Vagina (tissue), 2 donors: Measurements from ENCODE around the gene NEK4. TPM values are rescaled to one million over a fixed set of nuclear protein-coding genes. Genes with fewer than 3 reads are reported as not detected.

Experiments used
- DNase-seq, 2 donors: peaks; one replicate each; pipeline ENCODE4 v3.0.0-alpha.2; 2017; ENCODE audit errors: extremely low spot score in 2 of 2
- H3K27ac ChIP-seq: fragments of 200-600 bp; sonication (generic); one replicate; pipeline ENCODE4 v1.5.1; 2019
- H3K27me3 ChIP-seq: fragments of 200-600 bp; sonication (generic); one replicate; pipeline ENCODE4 v1.5.1; 2019
- H3K36me3 ChIP-seq, 2 donors: fragments of 200-600 bp; sonication (generic); one replicate each; pipeline ENCODE4 v1.5.1; 2017 to 2019
- H3K4me1 ChIP-seq: fragments of 200-600 bp; sonication (generic); one replicate; pipeline ENCODE4 v1.5.1; 2019
- H3K4me3 ChIP-seq, 2 donors: fragments of 200-600 bp; sonication (generic); 1 replicate in 1 of 2; 2 replicates in 1 of 2; pipeline ENCODE4 v1.5.1; 2016 to 2019
- H3K9me3 ChIP-seq: fragments of 200-600 bp; sonication (generic); one replicate; pipeline ENCODE4 v1.5.1; 2019
- CTCF ChIP-seq, 3 experiments: fragments of 450-650 bp in 2 of 3; fragments of 200-600 bp in 1 of 3; sonication (generic) in 1 of 3; IDR thresholded peaks; one replicate each; pipeline ENCODE4 v1.5.1; 2017 to 2019; ENCODE audit warnings: antibody characterized with exemption in 3 of 3, mild to moderate bottlenecking in 2 of 3, moderate library complexity in 2 of 3
- POLR2A ChIP-seq, 2 donors: fragments of 450-650 bp; IDR thresholded peaks; one replicate each; pipeline ENCODE4 v1.6.1; 2017; ENCODE audit warnings: antibody characterized with exemption in 2 of 2, mild to moderate bottlenecking in 2 of 2, moderate library complexity in 2 of 2
- POLR2AphosphoS5 ChIP-seq, 2 donors: sonication (generic); formaldehyde crosslinking; IDR thresholded peaks; one replicate each; pipeline ENCODE4 v1.9.0; 2017; ENCODE audit warnings: antibody characterized with exemption in 2 of 2, mild to moderate bottlenecking in 2 of 2, low read depth in 1 of 2; ENCODE audit not compliant: insufficient read depth in 1 of 2
- intact Hi-C: fragments of 100-400 bp; cut with DNase I; formaldehyde crosslinking; loops from one replicate; pipeline ENCODE4 v1.15.1; 2023
- total RNA-seq: library from RNA; depleted of rRNA; stranded (reverse); fragments of >200 nt; gene quantifications from one replicate; pipeline ENCODE4 v1.2.3, GENCODE V29; 2016

Gene NEK4
- total RNA-seq, 1 donor from 2014 or later: 53.0 TPM

GRCh38 chr3:52685709-52686691 lies 84.7 kb downstream of the NEK4 start, which contains the start of the genes GNL3 and PBRM1:
TSS of gene GNL3 (plus strand) at chr3:52686032. CDS start at chr3:52686093, 61 bp downstream.
TSS of gene PBRM1 (minus strand) at chr3:52685913.
- Histone ChIP-seq H3K4me1 (peaks cover 57% of the 10 kb centered on the region), H3K36me3 (peaks cover 0 to 39% of the 10 kb centered on the region in 2 donors)

DNA sequence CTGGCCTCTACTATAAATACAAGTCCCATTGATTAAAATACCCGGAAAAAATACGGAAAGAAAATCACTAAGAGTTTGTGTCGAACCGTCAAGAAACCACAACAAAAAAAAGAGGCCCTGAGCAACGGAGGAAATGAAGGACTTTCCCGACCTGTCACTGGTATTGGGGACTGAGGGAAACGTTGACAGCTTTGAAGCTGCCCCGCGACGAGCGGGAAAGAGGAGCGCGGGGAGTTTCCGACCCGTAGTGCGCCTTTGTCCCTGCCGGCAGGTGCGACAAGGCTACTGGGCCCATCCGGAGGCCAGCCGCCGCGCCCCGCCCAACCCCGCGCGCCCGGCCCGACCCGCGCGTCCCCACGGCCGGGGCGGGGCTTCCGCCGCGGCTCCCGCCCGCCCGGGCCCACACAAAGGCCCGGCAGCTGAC lies 85.4 kb downstream of the NEK4 start:
- no peak for TF ChIP-seq POLR2A (IDR thresholded peaks at IDR 0.05)
- TF ChIP-seq CTCF (IDR thresholded peaks at IDR 0.05): no peak
- TF ChIP-seq POLR2AphosphoS5 (IDR thresholded peaks at IDR 0.05; ENCODE audit: insufficient read depth in 1 of 2, low read depth in 1 of 2): no peak
- intact Hi-C loops: loop anchor here (5.0 kb wide), 1 partner anchor 153 kb away; the partner anchor contains the start of gene NT5DC2
- DNase-seq: no peak
- Histone ChIP-seq H3K9me3 (no peaks in the 10 kb centered on the region), H3K27ac (peak overlapping the region; percentile 93), H3K4me3 (peak overlapping the region; percentile 88 to 93), H3K27me3 (no peaks in the 10 kb centered on the region), H3K4me1 (peaks cover 58% of the 10 kb centered on the region), H3K36me3 (peaks cover 0 to 32% of the 10 kb centered on the region in 2 donors)

More at GRCh38 chr3:52685709-52686691, 84.7 kb downstream of the NEK4 start, which contains the start of the genes GNL3 and PBRM1:
- intact Hi-C loops: loop anchor here (5.0 kb wide), 1 partner anchor 154 kb away; the partner anchor contains the start of gene NT5DC2
- DNase-seq: peak in 1 of 2 donors; percentile 94
- Histone ChIP-seq H3K4me3 (peak within 1 kb of the TSS; percentile 88 to 93), H3K27me3 (no peaks in the 10 kb centered on the region), H3K27ac (peak within 1 kb of the TSS; percentile 93), H3K9me3 (no peaks in the 10 kb centered on the region)
- TF ChIP-seq POLR2A (IDR thresholded peaks at IDR 0.05) (peak in 1 of 2 donors; percentile 69), CTCF (IDR thresholded peaks at IDR 0.05) (no peak), POLR2AphosphoS5 (IDR thresholded peaks at IDR 0.05; ENCODE audit: insufficient read depth in 1 of 2, low read depth in 1 of 2) (peak; percentile 79 to 96)

DNA sequence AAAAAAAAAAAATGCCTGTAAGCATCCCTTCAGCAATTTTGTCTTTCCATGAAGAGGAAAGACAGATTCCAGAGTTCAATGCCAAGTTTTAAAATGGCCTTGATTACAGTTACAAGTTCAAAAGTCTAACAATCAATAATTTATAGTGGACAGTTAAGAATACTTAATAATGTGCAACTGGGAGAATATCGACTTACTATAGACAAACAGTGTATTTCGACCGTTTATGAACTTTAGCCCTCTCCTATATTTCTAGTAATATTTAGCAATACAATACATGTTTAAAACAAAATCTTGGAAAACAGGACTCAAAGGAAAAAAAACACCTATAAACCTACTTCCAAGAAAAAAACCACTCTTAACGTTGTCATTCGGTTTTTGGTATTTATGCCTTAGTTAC lies 86.6 kb downstream of the NEK4 start:
- TF ChIP-seq CTCF (IDR thresholded peaks at IDR 0.05) (no peak), POLR2AphosphoS5 (IDR thresholded peaks at IDR 0.05; ENCODE audit: insufficient read depth in 1 of 2, low read depth in 1 of 2) (no peak)
- intact Hi-C loops: no loop called here
- no peak for DNase-seq
- Histone ChIP-seq H3K9me3 (no peaks in the 10 kb centered on the region), H3K36me3 (peaks cover 0 to 25% of the 10 kb centered on the region in 2 donors), H3K27ac (no peak overlapping the region), H3K4me3 (peak overlapping the region; percentile 88 to 93), H3K27me3 (no peaks in the 10 kb centered on the region), H3K4me1 (peaks cover 63% of the 10 kb centered on the region)

- H3K4me3 ChIP-seq: no peak overlapping the region
- no peaks in the 10 kb centered on the region for H3K9me3 ChIP-seq
- TF ChIP-seq POLR2A (IDR thresholded peaks at IDR 0.05) (no peak), CTCF (IDR thresholded peaks at IDR 0.05) (no peak), POLR2AphosphoS5 (IDR thresholded peaks at IDR 0.05; ENCODE audit: insufficient read depth in 1 of 2, low read depth in 1 of 2) (no peak)
- intact Hi-C loops: no loop called here
- H3K4me1 ChIP-seq: peaks cover 63% of the 10 kb centered on the region
- DNase-seq: no peak
- no peaks in the 10 kb centered on the region for H3K27me3 ChIP-seq
- H3K27ac ChIP-seq: no peak overlapping the region
- peaks cover 0 to 25% of the 10 kb centered on the region in 2 donors for H3K36me3 ChIP-seq
Measured at GRCh38 chr3:52683611-52684010, 87.1 kb downstream of the NEK4 start.
